K562 (cell line): ENCODE data around the gene FGF22. TPM values are rescaled to one million over a fixed set of nuclear protein-coding genes. Genes with fewer than 3 reads are reported as not detected.

ENCODE experiments used
- ATF1 ChIP-seq, 2 experiments: fragments of 450-650 bp in 1 of 2; IDR thresholded peaks; 2 replicates each; pipeline ENCODE4 v1.6.1; 2016; ENCODE audit warnings: missing compliant biosample characterization in 1 of 2, missing genetic modification characterization in 1 of 2
- CBX3 ChIP-seq, 2 experiments: IDR thresholded peaks; 1 replicate in 1 of 2; 2 replicates in 1 of 2; pipeline ENCODE4 v1.6.1; 2012; ENCODE audit warnings: inconsistent platforms in 2 of 2, low read length in 2 of 2, borderline replicate concordance in 1 of 2, control low read depth in 1 of 2
- CREBBP ChIP-seq: IDR thresholded peaks from one replicate; pipeline ENCODE4 v1.6.1; 2012; ENCODE audit warnings: low read depth, mild to moderate bottlenecking, control low read depth, inconsistent platforms, low read length
- CREM ChIP-seq: IDR thresholded peaks from 2 replicates; pipeline ENCODE4 v1.6.1; 2014; ENCODE audit warnings: antibody characterized with exemption, low read depth
- HCFC1 ChIP-seq: IDR thresholded peaks from 2 replicates; pipeline ENCODE4 v1.6.1; 2012; ENCODE audit warnings: low read depth, low read length, improper control_type of control experiment
- LCOR ChIP-seq: sonication (generic); formaldehyde crosslinking; IDR thresholded peaks from 2 replicates; pipeline ENCODE4 v1.8.0; 2022; ENCODE audit warnings: mild to moderate bottlenecking, missing genetic modification reagents
- MXD1 ChIP-seq: fragments of 250-450 bp; sonication (Bioruptor Pico); IDR thresholded peaks from 2 replicates; pipeline ENCODE4 v1.8.0; 2021; ENCODE audit warnings: borderline replicate concordance, mild to moderate bottlenecking, moderate library complexity; ENCODE audit not compliant: poor library complexity, severe bottlenecking
- SRF ChIP-seq, 2 experiments: fragments of 250-450, 450-650 bp in 1 of 2; sonication (Bioruptor Pico) in 1 of 2; sonication (generic) in 1 of 2; formaldehyde crosslinking; IDR thresholded peaks; 2 replicates each; pipeline versions ENCODE4 v1.5.0 to v1.5.1; 2020 to 2022; ENCODE audit warnings: mild to moderate bottlenecking in 1 of 2, missing genetic modification reagents in 1 of 2
- TAF1 ChIP-seq: IDR thresholded peaks from 2 replicates; pipeline ENCODE4 v1.6.1; 2011; ENCODE audit warnings: mild to moderate bottlenecking, low read length, moderate library complexity; ENCODE audit not compliant: insufficient read depth, control insufficient read depth, severe bottlenecking; ENCODE audit errors: extremely low read depth
- UBTF ChIP-seq, 2 experiments: IDR thresholded peaks; 2 replicates each; pipeline ENCODE4 v1.6.1; 2012; ENCODE audit warnings: improper control_type of control experiment in 2 of 2, low read depth in 2 of 2, low read length in 2 of 2, borderline replicate concordance in 1 of 2
- ZNF253 ChIP-seq: fragments of 250-450 bp; sonication (Bioruptor Pico); conservative IDR thresholded peaks from 2 replicates; pipeline ENCODE4 v1.6.1; 2021; ENCODE audit warnings: mild to moderate bottlenecking
- ZNF584 ChIP-seq: fragments of 200-800 bp; sonication (Bioruptor generic); IDR thresholded peaks from 2 replicates; pipeline ENCODE4 v1.6.1; 2016; ENCODE audit warnings: low read depth, mild to moderate bottlenecking, missing genetic modification characterization, missing compliant biosample characterization
- ZNF77 ChIP-seq: fragments of 250-450 bp; sonication (Bioruptor Pico); IDR thresholded peaks from 2 replicates; pipeline ENCODE4 v1.5.0; 2020
- polyA plus RNA-seq, 8 experiments: library from polyadenylated mRNA; depleted of rRNA in 4 of 8; stranded (reverse) in 5 of 8; unstranded in 3 of 8; fragments of >200 nt; fragmentation: Nextera tagmentation in 2 of 8; fragmentation: Illumina TruSeq in 1 of 8; extraction: Ambion mirVana in 2 of 8; extraction: Trizol in 1 of 8; gene quantifications; 2 replicates each; pipeline versions ENCODE4 v1.2.1 to v1.2.3, GENCODE V29; 2011 to 2014; ENCODE audit warnings: inconsistent platforms in 1 of 8, missing spikeins in 1 of 8
- total RNA-seq, 7 experiments: library from RNA; depleted of rRNA in 6 of 7; stranded (reverse); fragments of >200 nt in 6 of 7; fragmentation: Illumina TruSeq in 2 of 7; extraction: Trizol in 2 of 7; gene quantifications; 2 replicates each; pipeline versions ENCODE4 v1.2.1 to v1.2.3, GENCODE V29; 2011 to 2021; ENCODE audit warnings: low replicate concordance in 1 of 7
- TF ChIP-seq, protein P1 (sequence below), 2 experiments: fragments of 450-650 bp in 1 of 2; sonication (generic) in 1 of 2; formaldehyde crosslinking in 1 of 2; IDR thresholded peaks; 2 replicates each; pipeline versions ENCODE4 v1.7.1 to v1.9.0; 2016 to 2022; ENCODE audit warnings: inconsistent platforms in 1 of 2, mild to moderate bottlenecking in 1 of 2, missing genetic modification reagents in 1 of 2

FGF22 gene
- total and polyA plus RNA-seq, 9 of the 15 experiments (the other 6 are each of a cell fraction or from before 2014, with no cell fraction given) = 0.14 to 2.2 (median 0.86) TPM; not detected in 4

GRCh38 chr19:680287-681028, 40.8 kb downstream of the FGF22 start (continued):
- TF ChIP-seq, protein P1, sequence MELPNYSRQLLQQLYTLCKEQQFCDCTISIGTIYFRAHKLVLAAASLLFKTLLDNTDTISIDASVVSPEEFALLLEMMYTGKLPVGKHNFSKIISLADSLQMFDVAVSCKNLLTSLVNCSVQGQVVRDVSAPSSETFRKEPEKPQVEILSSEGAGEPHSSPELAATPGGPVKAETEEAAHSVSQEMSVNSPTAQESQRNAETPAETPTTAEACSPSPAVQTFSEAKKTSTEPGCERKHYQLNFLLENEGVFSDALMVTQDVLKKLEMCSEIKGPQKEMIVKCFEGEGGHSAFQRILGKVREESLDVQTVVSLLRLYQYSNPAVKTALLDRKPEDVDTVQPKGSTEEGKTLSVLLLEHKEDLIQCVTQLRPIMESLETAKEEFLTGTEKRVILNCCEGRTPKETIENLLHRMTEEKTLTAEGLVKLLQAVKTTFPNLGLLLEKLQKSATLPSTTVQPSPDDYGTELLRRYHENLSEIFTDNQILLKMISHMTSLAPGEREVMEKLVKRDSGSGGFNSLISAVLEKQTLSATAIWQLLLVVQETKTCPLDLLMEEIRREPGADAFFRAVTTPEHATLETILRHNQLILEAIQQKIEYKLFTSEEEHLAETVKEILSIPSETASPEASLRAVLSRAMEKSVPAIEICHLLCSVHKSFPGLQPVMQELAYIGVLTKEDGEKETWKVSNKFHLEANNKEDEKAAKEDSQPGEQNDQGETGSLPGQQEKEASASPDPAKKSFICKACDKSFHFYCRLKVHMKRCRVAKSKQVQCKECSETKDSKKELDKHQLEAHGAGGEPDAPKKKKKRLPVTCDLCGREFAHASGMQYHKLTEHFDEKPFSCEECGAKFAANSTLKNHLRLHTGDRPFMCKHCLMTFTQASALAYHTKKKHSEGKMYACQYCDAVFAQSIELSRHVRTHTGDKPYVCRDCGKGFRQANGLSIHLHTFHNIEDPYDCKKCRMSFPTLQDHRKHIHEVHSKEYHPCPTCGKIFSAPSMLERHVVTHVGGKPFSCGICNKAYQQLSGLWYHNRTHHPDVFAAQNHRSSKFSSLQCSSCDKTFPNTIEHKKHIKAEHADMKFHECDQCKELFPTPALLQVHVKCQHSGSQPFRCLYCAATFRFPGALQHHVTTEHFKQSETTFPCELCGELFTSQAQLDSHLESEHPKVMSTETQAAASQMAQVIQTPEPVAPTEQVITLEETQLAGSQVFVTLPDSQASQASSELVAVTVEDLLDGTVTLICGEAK (IDR thresholded peaks at IDR 0.05) = no peak
- TF ChIP-seq, protein P1 (CRISPR knock-in tag; IDR thresholded peaks at IDR 0.05) = no peak
- peak; percentile 32 for TF ChIP-seq MXD1 (CRISPR knock-in tag)
- peak in 1 of 2 experiments; percentile 7; a peak in 1 of 4 replicates for TF ChIP-seq SRF (CRISPR knock-in tag; IDR thresholded peaks at IDR 0.05)
- TF ChIP-seq CREM = peak; percentile 88
- no peak for TF ChIP-seq CREBBP
- no peak; a peak in 1 of 3 replicates for TF ChIP-seq CBX3 (IDR thresholded peaks at IDR 0.05; ENCODE audit: borderline replicate concordance in 1 of 2, low read length in 2 of 2)
- TF ChIP-seq ZNF584 (CRISPR knock-in tag) = no peak
- TF ChIP-seq ZNF253 (CRISPR knock-in tag) = no peak
- peak; percentile 44 for TF ChIP-seq ATF1 (CRISPR knock-in tag; IDR thresholded peaks at IDR 0.05)
- TF ChIP-seq ATF1 (tag; IDR thresholded peaks at IDR 0.05) = 0 out of 2 replicates have a peak, but pooled peaks have one; percentile 41
- no peak for TF ChIP-seq LCOR
- TF ChIP-seq HCFC1 = peak; percentile 63
- no peak for TF ChIP-seq ZNF77 (CRISPR knock-in tag)
- 0 out of 4 replicates have a peak, but pooled peaks of 1 of the 2 experiments have one; percentile 61 for TF ChIP-seq UBTF (IDR thresholded peaks at IDR 0.05; ENCODE audit: borderline replicate concordance in 1 of 2, low read depth in 2 of 2, low read length in 2 of 2)
- TF ChIP-seq TAF1 = peak; percentile 78
